DOHH2 (cell line): Measurements from ENCODE around the gene CYS1.

Source experiments
- H3F3A ChIP-seq: fragments of 200-600 bp; sonication (generic), shearing (Covaris generic); 2 replicates; pipeline ENCODE4 v1.6.0; 2016; ENCODE audit warnings: antibody characterized with exemption, mild to moderate bottlenecking; ENCODE audit not compliant: control insufficient read depth, insufficient read depth
- H3K27ac ChIP-seq: fragments of 200-600 bp; sonication (generic); 2 replicates; pipeline ENCODE4 v1.5.1; 2014; ENCODE audit warnings: low read depth, mild to moderate bottlenecking, low read length, moderate library complexity
- H3K27me3 ChIP-seq: fragments of 200-600 bp; sonication (generic); 2 replicates; pipeline ENCODE4 v1.6.1; 2014; ENCODE audit warnings: mild to moderate bottlenecking, low read length, mixed read lengths; ENCODE audit not compliant: control insufficient read depth
- H3K36me3 ChIP-seq: fragments of 200-600 bp; sonication (generic); 2 replicates; pipeline ENCODE4 v1.6.1; 2014; ENCODE audit warnings: mild to moderate bottlenecking, low read length, moderate library complexity, mixed read lengths; ENCODE audit not compliant: control insufficient read depth
- H3K4me1 ChIP-seq: fragments of 200-600 bp; sonication (generic); 2 replicates; pipeline ENCODE4 v1.6.1; 2014; ENCODE audit warnings: mild to moderate bottlenecking, low read length, mixed read lengths; ENCODE audit not compliant: control insufficient read depth
- H3K4me2 ChIP-seq: fragments of 200-600 bp; sonication (generic); 2 replicates; pipeline ENCODE4 v1.6.0; 2014; ENCODE audit warnings: mild to moderate bottlenecking, low read length, moderate library complexity
- H3K4me3 ChIP-seq: fragments of 200-600 bp; sonication (generic); 2 replicates; pipeline ENCODE4 v1.5.1; 2014; ENCODE audit warnings: mild to moderate bottlenecking, low read length, mixed read lengths
- H3K79me2 ChIP-seq: fragments of 200-600 bp; sonication (generic); 2 replicates; pipeline ENCODE4 v1.6.1; 2014; ENCODE audit warnings: mild to moderate bottlenecking, low read length, mixed read lengths; ENCODE audit not compliant: control insufficient read depth
- H3K9me2 ChIP-seq: fragments of 200-600 bp; sonication (generic); replicated peaks from 2 replicates; pipeline ENCODE4 v1.6.1; 2014; ENCODE audit warnings: mild to moderate bottlenecking, low read length, mixed read lengths; ENCODE audit not compliant: control insufficient read depth
- H3K9me3 ChIP-seq: fragments of 200-600 bp; sonication (generic); 2 replicates; pipeline ENCODE4 v1.6.1; 2014; ENCODE audit warnings: antibody characterized with exemption, low read length, mixed read lengths; ENCODE audit not compliant: control insufficient read depth, insufficient read depth
- H4K20me1 ChIP-seq: fragments of 200-600 bp; sonication (generic); 2 replicates; pipeline ENCODE4 v1.6.0; 2014; ENCODE audit warnings: low read depth, mild to moderate bottlenecking, antibody characterized with exemption, low read length, moderate library complexity; ENCODE audit not compliant: control insufficient read depth, insufficient read depth
- CTCF ChIP-seq: fragments of 200-600 bp; sonication (generic); IDR thresholded peaks from one replicate; pipeline ENCODE4 v1.5.1; 2014; ENCODE audit warnings: antibody characterized with exemption, mild to moderate bottlenecking, low read depth, low read length; ENCODE audit not compliant: poor library complexity, severe bottlenecking
- EZH2phosphoT487 ChIP-seq: fragments of 200-600 bp; sonication (generic); IDR thresholded peaks from 2 replicates; pipeline ENCODE4 v1.6.1; 2017; ENCODE audit warnings: borderline replicate concordance, mild to moderate bottlenecking, antibody characterized with exemption, low read length, moderate library complexity, mixed read lengths

CYS1 gene

GRCh38 chr2:10035633-10036032 is 44.6 kb downstream of the CYS1 start:
- Histone ChIP-seq H4K20me1 (no peaks in the 10 kb centered on the region), H3K4me2 (no peak overlapping the region), H3K9me2 (no peaks in the 10 kb centered on the region), H3K27ac (no peak overlapping the region), H3F3A (no peaks in the 10 kb centered on the region), H3K36me3 (no peaks in the 10 kb centered on the region), H3K27me3 (no peaks in the 10 kb centered on the region), H3K4me3 (no peak overlapping the region), H3K79me2 (no peaks in the 10 kb centered on the region), H3K9me3 (no peaks in the 10 kb centered on the region), H3K4me1 (no peaks in the 10 kb centered on the region)
- no peak for TF ChIP-seq CTCF
- TF ChIP-seq EZH2phosphoT487: no peak

GRCh38 chr2:10035053-10035422 is 45.2 kb downstream of the CYS1 start:
- Histone ChIP-seq H4K20me1 (no peaks in the 10 kb centered on the region), H3K9me3 (no peaks in the 10 kb centered on the region), H3K4me1 (no peaks in the 10 kb centered on the region), H3K4me2 (no peak overlapping the region), H3K9me2 (no peaks in the 10 kb centered on the region), H3K79me2 (no peaks in the 10 kb centered on the region), H3K27me3 (0 out of 2 replicates have a peak, but pooled peaks cover 2% of the 10 kb centered on the region), H3F3A (no peaks in the 10 kb centered on the region), H3K36me3 (no peaks in the 10 kb centered on the region), H3K27ac (no peak overlapping the region), H3K4me3 (no peak overlapping the region)
- TF ChIP-seq EZH2phosphoT487 (no peak), CTCF (no peak)

GRCh38 chr2:10034333-10035052 is 45.7 kb downstream of the CYS1 start:
- H4K20me1 ChIP-seq: no peaks in the 10 kb centered on the region
- TF ChIP-seq EZH2phosphoT487: no peak
- H3K9me3 ChIP-seq: no peaks in the 10 kb centered on the region
- no peaks in the 10 kb centered on the region for H3K36me3 ChIP-seq
- H3K9me2 ChIP-seq: no peaks in the 10 kb centered on the region
- no peaks in the 10 kb centered on the region for H3F3A ChIP-seq
- no peak overlapping the region for H3K4me3 ChIP-seq
- H3K4me1 ChIP-seq: no peaks in the 10 kb centered on the region
- H3K4me2 ChIP-seq: no peak overlapping the region
- H3K27ac ChIP-seq: no peak overlapping the region
- no peaks in the 10 kb centered on the region for H3K79me2 ChIP-seq
- peaks cover 4% of the 10 kb centered on the region; the same call in 1 of the 2 replicates for H3K27me3 ChIP-seq

GRCh38 chr2:10033251-10034006 is 46.8 kb downstream of the CYS1 start:
- Histone ChIP-seq H3K9me3 (no peaks in the 10 kb centered on the region), H3K9me2 (no peaks in the 10 kb centered on the region), H3K27ac (no peak overlapping the region), H3F3A (no peaks in the 10 kb centered on the region), H3K27me3 (peaks cover 11% of the 10 kb centered on the region; the same call in 1 of the 2 replicates), H4K20me1 (no peaks in the 10 kb centered on the region), H3K4me1 (no peaks in the 10 kb centered on the region), H3K4me3 (no peak overlapping the region), H3K36me3 (no peaks in the 10 kb centered on the region), H3K4me2 (no peak overlapping the region), H3K79me2 (no peaks in the 10 kb centered on the region)
- no peak for TF ChIP-seq CTCF
